HepG2 (cell line): ENCODE measurements around the gene EIF6. TPM values are rescaled to one million over a fixed set of nuclear protein-coding genes. Genes with fewer than 3 reads are reported as not detected.
A peak's percentile ranks its signal among the peaks of the same experiment; 100 is the strongest.

Source experiments
- ARID5B ChIP-seq: IDR thresholded peaks from 2 replicates; pipeline ENCODE4 v1.4.0; 2020; ENCODE audit warnings: mild to moderate bottlenecking, missing genetic modification reagents
- BORCS8-MEF2B ChIP-seq: sonication (generic); formaldehyde crosslinking; IDR thresholded peaks from 2 replicates; pipeline ENCODE4 v1.8.0; 2022; ENCODE audit warnings: mild to moderate bottlenecking, missing genetic modification reagents
- BRCA1 ChIP-seq: sonication (generic); formaldehyde crosslinking; IDR thresholded peaks from 2 replicates; pipeline ENCODE4 v1.4.0; 2020; ENCODE audit warnings: missing genetic modification reagents
- ELF3 ChIP-seq: IDR thresholded peaks from 2 replicates; pipeline ENCODE4 v1.6.1; 2016; ENCODE audit warnings: missing genetic modification reagents, missing compliant biosample characterization
- KAT8 ChIP-seq: IDR thresholded peaks from 2 replicates; pipeline ENCODE4 v1.6.1; 2016; ENCODE audit warnings: missing genetic modification reagents, missing compliant biosample characterization
- KMT2B ChIP-seq: IDR thresholded peaks from 2 replicates; pipeline ENCODE4 v1.6.1; 2016; ENCODE audit warnings: missing genetic modification reagents, missing compliant biosample characterization
- NFYC ChIP-seq: IDR thresholded peaks from 2 replicates; pipeline ENCODE4 v1.6.1; 2016; ENCODE audit warnings: missing genetic modification reagents, missing compliant biosample characterization
- PRPF4 ChIP-seq: fragments of 200-400 bp; formaldehyde crosslinking; IDR thresholded peaks from 2 replicates; pipeline ENCODE4 v1.6.1; 2016; ENCODE audit warnings: low read length, low read depth; ENCODE audit not compliant: poor library complexity, severe bottlenecking
- SALL1 ChIP-seq: sonication (generic); formaldehyde crosslinking; IDR thresholded peaks from 2 replicates; pipeline ENCODE4 v1.8.0; 2022; ENCODE audit warnings: mild to moderate bottlenecking, missing genetic modification reagents
- TEAD3 ChIP-seq: optimal IDR thresholded peaks from 2 replicates; pipeline ENCODE3; 2016; ENCODE audit warnings: borderline replicate concordance
- ZGPAT ChIP-seq: IDR thresholded peaks from 2 replicates; pipeline ENCODE4 v1.6.1; 2016; ENCODE audit warnings: mild to moderate bottlenecking
- ZKSCAN8 ChIP-seq: IDR thresholded peaks from 2 replicates; pipeline ENCODE4 v1.6.1; 2016; ENCODE audit warnings: borderline replicate concordance, missing genetic modification reagents, missing compliant biosample characterization
- ZNF468 ChIP-seq: sonication (generic); formaldehyde crosslinking; IDR thresholded peaks from 2 replicates; pipeline ENCODE4 v1.8.0; 2022; ENCODE audit warnings: mild to moderate bottlenecking, moderate library complexity, missing genetic modification reagents
- ZNF646 ChIP-seq: sonication (generic); formaldehyde crosslinking; IDR thresholded peaks from 2 replicates; pipeline ENCODE4 v1.9.0; 2021; ENCODE audit warnings: mild to moderate bottlenecking, missing genetic modification reagents
- polyA plus RNA-seq, 8 experiments: library from polyadenylated mRNA; depleted of rRNA in 3 of 8; stranded (reverse) in 7 of 8; unstranded in 1 of 8; fragments of >200 nt; fragmentation: Illumina TruSeq in 4 of 8; extraction: Trizol in 4 of 8; gene quantifications; 2 replicates each; pipeline versions ENCODE4 v1.2.1 to v1.2.3, GENCODE V29; 2011 to 2016; ENCODE audit warnings: low read depth in 4 of 8, missing spikeins in 1 of 8, mixed read lengths in 1 of 8; ENCODE audit not compliant: insufficient read depth in 1 of 8
- total RNA-seq, 5 experiments: library from RNA; depleted of rRNA; stranded (reverse); fragments of >200 nt; fragmentation: Illumina TruSeq; extraction: Trizol; gene quantifications; 2 replicates each; pipeline ENCODE4 v1.2.3, GENCODE V29; 2016; ENCODE audit warnings: low read depth in 1 of 5

EIF6 gene
- total and polyA plus RNA-seq, 2 of the 13 experiments (the other 11 are each of a cell fraction or from before 2014, with no cell fraction given), result 462 to 466 TPM

- peak; percentile 28; the same call in 1 of the 2 replicates for TF ChIP-seq NFYC (CRISPR knock-in tag)
- TF ChIP-seq BORCS8-MEF2B (CRISPR knock-in tag), result peak; percentile 56; the same call in 1 of the 2 replicates
- TF ChIP-seq ZKSCAN8, result peak; percentile 61; the same call in 1 of the 2 replicates
- peak; percentile 81 for TF ChIP-seq TEAD3 (CRISPR knock-in tag)
- TF ChIP-seq ZNF468 (CRISPR knock-in tag), result no peak
- peak; percentile 74 for TF ChIP-seq KMT2B (CRISPR knock-in tag)
- TF ChIP-seq ZNF646 (CRISPR knock-in tag), result no peak
- peak; percentile 61 for TF ChIP-seq ARID5B (CRISPR knock-in tag)
- TF ChIP-seq SALL1 (CRISPR knock-in tag), result peak; percentile 69; the same call in 1 of the 2 replicates
- peak; percentile 58 for TF ChIP-seq ZGPAT (CRISPR knock-in tag)
- peak; percentile 9 for TF ChIP-seq PRPF4
- peak; percentile 90 for TF ChIP-seq ELF3 (CRISPR knock-in tag)
- no peak for TF ChIP-seq BRCA1 (CRISPR knock-in tag)
- TF ChIP-seq KAT8 (CRISPR knock-in tag), result peak; percentile 61; the same call in 1 of the 2 replicates
These were observed 19.3 kb upstream of the EIF6 start (continued) for GRCh38 chr20:35303735-35304491.
